ENCODE results near the gene CACNA1I. TPM values are rescaled to one million over a fixed set of nuclear protein-coding genes. Genes with fewer than 3 reads are reported as not detected.

Gene CACNA1I
- total and polyA plus RNA-seq, 7 experiments from 2014 or later = 0.40 to 51.2 (median 22.0) TPM

GRCh38 chr22:39651053-39651996 is 80.8 kb downstream of the CACNA1I start:
- peaks cover 0 to 17% (median 10%) of the 10 kb centered on the region in 7 donors for H3K4me1 Mint-ChIP-seq

GRCh38 chr22:39652990-39653786 is 82.6 kb downstream of the CACNA1I start:
- Mint-ChIP-seq H3K9me3 (no peaks in the 10 kb centered on the region), H3K4me3 (no peak overlapping the region), H3K4me1 (peaks cover 16 to 36% (median 25%) of the 10 kb centered on the region in 7 donors), H3K27ac (no peak overlapping the region), H3K36me3 (no peaks in the 10 kb centered on the region), H3K27me3 (peaks cover 0 to 3% (median 0%) of the 10 kb centered on the region in 5 donors)
- H3K36me3 ChIP-seq (ENCODE audit: control insufficient read depth in 2 of 3, insufficient read depth in 3 of 3, low read length in 3 of 3) = no peaks in the 10 kb centered on the region
- intact Hi-C loops (cut with micrococcal nuclease) = no loop called here
- H3K9me3 ChIP-seq (ENCODE audit: control insufficient read depth in 2 of 3, low read length in 3 of 3) = no peaks in the 10 kb centered on the region
- no peaks in the 10 kb centered on the region for H3K27me3 ChIP-seq (ENCODE audit: control insufficient read depth in 2 of 2, insufficient read depth in 2 of 2, low read length in 2 of 2)
- ChIA-PET CTCF (no interaction called here), POLR2A (interaction anchor here (0.6 kb wide), 1 partner anchor 9 kb away, joined by 3 read pairs; no protein-coding TSS in a partner anchor)
- DNase-seq (no peak), ATAC-seq (no peak)
- peaks cover 5 to 24% of the 10 kb centered on the region in 2 donors for H3K4me1 ChIP-seq (ENCODE audit: control insufficient read depth in 2 of 2, insufficient read depth in 2 of 2, low read length in 2 of 2)
- H3K4me3 ChIP-seq (ENCODE audit: low read length) = no peak overlapping the region
- no peak overlapping the region for H3K27ac ChIP-seq (ENCODE audit: low read depth, low read length)

More at GRCh38 chr22:39651053-39651996, 80.8 kb downstream of the CACNA1I start:
- Histone ChIP-seq H3K4me3 (ENCODE audit: low read length) (no peak overlapping the region), H3K4me1 (ENCODE audit: control insufficient read depth in 2 of 2, insufficient read depth in 2 of 2, low read length in 2 of 2) (peaks cover 0 to 6% of the 10 kb centered on the region in 2 donors), H3K27ac (ENCODE audit: low read depth, low read length) (no peak overlapping the region), H3K9me3 (ENCODE audit: control insufficient read depth in 2 of 3, low read length in 3 of 3) (no peaks in the 10 kb centered on the region), H3K36me3 (ENCODE audit: control insufficient read depth in 2 of 3, insufficient read depth in 3 of 3, low read length in 3 of 3) (no peaks in the 10 kb centered on the region), H3K27me3 (ENCODE audit: control insufficient read depth in 2 of 2, insufficient read depth in 2 of 2, low read length in 2 of 2) (no peaks in the 10 kb centered on the region)
- no peaks in the 10 kb centered on the region for H3K36me3 Mint-ChIP-seq
- ChIA-PET POLR2A (interaction anchor here (1.3 to 1.4 kb wide), 2 partner anchors 10 to 11 kb away, joined by 4 read pairs; no protein-coding TSS in a partner anchor), CTCF (interaction anchor here (0.6 kb wide), 1 partner anchor 373 kb away, joined by 3 read pairs; no protein-coding TSS in a partner anchor)
- no peak for ATAC-seq
- no peak overlapping the region for H3K4me3 Mint-ChIP-seq
- intact Hi-C loops (cut with micrococcal nuclease) = no loop called here
- H3K27me3 Mint-ChIP-seq = peaks cover 0 to 3% (median 0%) of the 10 kb centered on the region in 5 donors
- peak overlapping the region in 2 of 9 donors; percentile 46 to 78 for H3K27ac Mint-ChIP-seq
- H3K9me3 Mint-ChIP-seq = no peaks in the 10 kb centered on the region
- no peak for DNase-seq

- Histone ChIP-seq H3K27ac (ENCODE audit: low read depth, low read length) (no peak overlapping the region), H3K27me3 (ENCODE audit: control insufficient read depth in 2 of 2, insufficient read depth in 2 of 2, low read length in 2 of 2) (no peaks in the 10 kb centered on the region), H3K4me3 (ENCODE audit: low read length) (no peak overlapping the region), H3K4me1 (ENCODE audit: control insufficient read depth in 2 of 2, insufficient read depth in 2 of 2, low read length in 2 of 2) (peaks cover 9 to 30% of the 10 kb centered on the region in 2 donors), H3K36me3 (ENCODE audit: control insufficient read depth in 2 of 3, insufficient read depth in 3 of 3, low read length in 3 of 3) (no peaks in the 10 kb centered on the region), H3K9me3 (ENCODE audit: control insufficient read depth in 2 of 3, low read length in 3 of 3) (no peaks in the 10 kb centered on the region)
- H3K27me3 Mint-ChIP-seq = peaks cover 0 to 3% (median 0%) of the 10 kb centered on the region in 5 donors
- H3K4me1 Mint-ChIP-seq = peaks cover 22 to 41% (median 31%) of the 10 kb centered on the region in 7 donors
- H3K36me3 Mint-ChIP-seq = peaks cover 0 to 3% (median 0%) of the 10 kb centered on the region in 5 donors
- ChIA-PET CTCF (no interaction called here), POLR2A (no interaction called here)
- ATAC-seq = no peak
- no peak overlapping the region for H3K27ac Mint-ChIP-seq
- no peaks in the 10 kb centered on the region for H3K9me3 Mint-ChIP-seq
- DNase-seq = no peak
- no peak overlapping the region for H3K4me3 Mint-ChIP-seq
- intact Hi-C loops (cut with micrococcal nuclease) = no loop called here
Observed at GRCh38 chr22:39653787-39654077, 83.2 kb downstream of the CACNA1I start.

GRCh38 chr22:39654131-39654926 is 83.8 kb downstream of the CACNA1I start:
- no peak for DNase-seq
- ChIA-PET POLR2A (interaction anchor here (0.7 to 0.9 kb wide), 2 partner anchors 10 to 165 kb away, joined by 3 to 4 read pairs; no protein-coding TSS in a partner anchor), CTCF (no interaction called here)
- Mint-ChIP-seq H3K4me3 (no peak overlapping the region), H3K4me1 (peaks cover 25 to 47% (median 34%) of the 10 kb centered on the region in 7 donors), H3K9me3 (no peaks in the 10 kb centered on the region), H3K27ac (peak overlapping the region in 3 of 9 donors; percentile 38 to 77 (median 65)), H3K36me3 (peaks cover 0 to 3% (median 0%) of the 10 kb centered on the region in 5 donors), H3K27me3 (peaks cover 0 to 3% (median 0%) of the 10 kb centered on the region in 5 donors)
- no peak for ATAC-seq
- intact Hi-C loops (cut with micrococcal nuclease) = no loop called here
- Histone ChIP-seq H3K27me3 (ENCODE audit: control insufficient read depth in 2 of 2, insufficient read depth in 2 of 2, low read length in 2 of 2) (no peaks in the 10 kb centered on the region), H3K4me1 (ENCODE audit: control insufficient read depth in 2 of 2, insufficient read depth in 2 of 2, low read length in 2 of 2) (peaks cover 15 to 36% of the 10 kb centered on the region in 2 donors), H3K36me3 (ENCODE audit: control insufficient read depth in 2 of 3, insufficient read depth in 3 of 3, low read length in 3 of 3) (no peaks in the 10 kb centered on the region), H3K4me3 (ENCODE audit: low read length) (no peak overlapping the region), H3K9me3 (ENCODE audit: control insufficient read depth in 2 of 3, low read length in 3 of 3) (no peaks in the 10 kb centered on the region), H3K27ac (ENCODE audit: low read depth, low read length) (no peak overlapping the region)

GRCh38 chr22:39655004-39655579 is 84.5 kb downstream of the CACNA1I start:
- peaks cover 0 to 3% (median 0%) of the 10 kb centered on the region in 5 donors for H3K27me3 Mint-ChIP-seq
- peaks cover 31 to 55% (median 40%) of the 10 kb centered on the region in 7 donors for H3K4me1 Mint-ChIP-seq
- H3K36me3 Mint-ChIP-seq = peaks cover 0 to 4% (median 1%) of the 10 kb centered on the region in 5 donors
- peaks cover 15 to 41% of the 10 kb centered on the region in 2 donors for H3K4me1 ChIP-seq (ENCODE audit: control insufficient read depth in 2 of 2, insufficient read depth in 2 of 2, low read length in 2 of 2)
- no peaks in the 10 kb centered on the region for H3K27me3 ChIP-seq (ENCODE audit: control insufficient read depth in 2 of 2, insufficient read depth in 2 of 2, low read length in 2 of 2)
- CTCF ChIA-PET = no interaction called here
- H3K4me3 Mint-ChIP-seq = peak overlapping the region in 1 of 10 donors; percentile 27
- ATAC-seq (no peak), DNase-seq (no peak)
- intact Hi-C loops (cut with micrococcal nuclease) = no loop called here
- no peak overlapping the region for H3K27ac ChIP-seq (ENCODE audit: low read depth, low read length)
- H3K27ac Mint-ChIP-seq = peak overlapping the region in 7 of 9 donors; percentile 47 to 96 (median 65)
- POLR2A ChIA-PET = interaction anchor here (0.7 to 0.9 kb wide), 2 partner anchors 9 to 165 kb away, joined by 3 to 4 read pairs; no protein-coding TSS in a partner anchor
- H3K4me3 ChIP-seq (ENCODE audit: low read length) = no peak overlapping the region
- H3K9me3 ChIP-seq (ENCODE audit: control insufficient read depth in 2 of 3, low read length in 3 of 3) = no peaks in the 10 kb centered on the region
- no peaks in the 10 kb centered on the region for H3K36me3 ChIP-seq (ENCODE audit: control insufficient read depth in 2 of 3, insufficient read depth in 3 of 3, low read length in 3 of 3)
- H3K9me3 Mint-ChIP-seq = no peaks in the 10 kb centered on the region

Data from naive thymus-derived CD4-positive, alpha-beta T cell (primary cell).